GM12874 (cell line): Measurements from ENCODE around the gene WNT9A.

Experiments
- CTCF ChIP-seq: IDR thresholded peaks from 2 replicates; pipeline ENCODE4 v1.5.1; 2011; ENCODE audit warnings: low read depth, mild to moderate bottlenecking, control low read depth, low read length, moderate library complexity; ENCODE audit not compliant: insufficient read depth

Gene WNT9A

GRCh38 chr1:227894831-227895451, 52.8 kb downstream of the WNT9A start:
- TF ChIP-seq CTCF = no peak

- no peak for TF ChIP-seq CTCF
These were observed 53.6 kb downstream of the WNT9A start for GRCh38 chr1:227893949-227894721.

- no peak for TF ChIP-seq CTCF
These were observed 54.3 kb downstream of the WNT9A start for GRCh38 chr1:227893300-227893948.

- TF ChIP-seq CTCF = no peak
These were observed 55.0 kb downstream of the WNT9A start for GRCh38 chr1:227892489-227893299.

- no peak for TF ChIP-seq CTCF
These were observed 55.7 kb downstream of the WNT9A start for GRCh38 chr1:227891955-227892488.

- no peak for TF ChIP-seq CTCF
These were observed 56.3 kb downstream of the WNT9A start for GRCh38 chr1:227891223-227891954.
